Measurements from ENCODE around the gene ENTHD1.

The ENTHD1 gene

GRCh38 chr22:39721206-39722031 lies 172.1 kb downstream of the ENTHD1 start:
- peak in 1 of 10 donors; percentile 35 for DNase-seq
- intact Hi-C loops (cut with DNase I) = no loop called here

GRCh38 chr22:39719559-39720450 lies 173.8 kb downstream of the ENTHD1 start:
- DNase-seq = peak in 3 of 10 donors; percentile 18 to 72 (median 55)
- intact Hi-C loops (cut with DNase I) = no loop called here

- intact Hi-C loops (cut with DNase I) = no loop called here
- peak in 3 of 10 donors; percentile 31 to 71 (median 66) for DNase-seq
Measured at GRCh38 chr22:39718921-39719475, 174.6 kb downstream of the ENTHD1 start.

GRCh38 chr22:39718206-39718605 lies 175.4 kb downstream of the ENTHD1 start:
- peak in 3 of 10 donors; percentile 6 to 67 (median 57) for DNase-seq
- intact Hi-C loops (cut with DNase I) = no loop called here

GRCh38 chr22:39717099-39717498 lies 176.5 kb downstream of the ENTHD1 start:
- intact Hi-C loops (cut with DNase I) = no loop called here
- DNase-seq = peak in 3 of 10 donors; percentile 29 to 40 (median 35)

GRCh38 chr22:39716534-39716933 lies 177.0 kb downstream of the ENTHD1 start:
- DNase-seq = peak in 1 of 10 donors; percentile 48
- intact Hi-C loops (cut with DNase I) = no loop called here

GRCh38 chr22:39715778-39716495 lies 177.6 kb downstream of the ENTHD1 start:
- intact Hi-C loops (cut with DNase I) = loop anchor here (2.0 kb wide), 1 partner anchor 59 kb away; no protein-coding TSS in a partner anchor
- peak in 3 of 10 donors; percentile 10 to 80 (median 55) for DNase-seq

GRCh38 chr22:39714321-39714720 lies 179.2 kb downstream of the ENTHD1 start:
- DNase-seq = peak in 2 of 10 donors; percentile 58 to 77
- intact Hi-C loops (cut with DNase I) = loop anchor here (2.0 kb wide), 1 partner anchor 60 kb away; no protein-coding TSS in a partner anchor

GRCh38 chr22:39713799-39714290 lies 179.7 kb downstream of the ENTHD1 start:
- peak in 2 of 10 donors; percentile 36 to 45 for DNase-seq
- intact Hi-C loops (cut with DNase I) = loop anchor here (2.0 kb wide), 1 partner anchor 61 kb away; no protein-coding TSS in a partner anchor

GRCh38 chr22:39712751-39713525 lies 180.6 kb downstream of the ENTHD1 start:
- peak in 3 of 10 donors; percentile 20 to 65 (median 49) for DNase-seq

GRCh38 chr22:39712081-39712480 lies 181.5 kb downstream of the ENTHD1 start:
- intact Hi-C loops (cut with DNase I) = no loop called here
- peak in 2 of 10 donors; percentile 42 to 59 for DNase-seq

More at GRCh38 chr22:39712751-39713525, 180.6 kb downstream of the ENTHD1 start:
- intact Hi-C loops (cut with DNase I) = no loop called here

GRCh38 chr22:39710380-39711150 lies 183.0 kb downstream of the ENTHD1 start:
- peak in 3 of 10 donors; percentile 17 to 79 (median 18) for DNase-seq

GRCh38 chr22:39707816-39708215 lies 185.7 kb downstream of the ENTHD1 start:
- intact Hi-C loops (cut with DNase I) = no loop called here

More at GRCh38 chr22:39710380-39711150, 183.0 kb downstream of the ENTHD1 start:
- intact Hi-C loops (cut with DNase I) = no loop called here

GRCh38 chr22:39707351-39707750 lies 186.2 kb downstream of the ENTHD1 start:
- peak in 1 of 10 donors; percentile 76 for DNase-seq
- intact Hi-C loops (cut with DNase I) = no loop called here

More at GRCh38 chr22:39707816-39708215, 185.7 kb downstream of the ENTHD1 start:
- DNase-seq = no peak

GRCh38 chr22:39706376-39707140 lies 187.0 kb downstream of the ENTHD1 start:
- DNase-seq = peak in 1 of 10 donors; percentile 64
- intact Hi-C loops (cut with DNase I) = no loop called here

- peak in 2 of 10 donors; percentile 57 to 74 for DNase-seq
- intact Hi-C loops (cut with DNase I) = no loop called here
Measured at GRCh38 chr22:39705386-39705785, 188.2 kb downstream of the ENTHD1 start.

All from posterior cingulate gyrus (tissue), 11 donors.